Mammary epithelial cell (primary cell): ENCODE measurements around the gene OR6B3.

Experiments
- CTCF ChIP-seq, 2 donors: IDR thresholded peaks in 1 of 2; conservative IDR thresholded peaks in 1 of 2; 2 replicates each; pipeline ENCODE4 v1.5.1; 2011 to 2012; ENCODE audit warnings: inconsistent platforms in 2 of 2, low read length in 2 of 2, mild to moderate bottlenecking in 2 of 2, control low read depth in 1 of 2, low read depth in 1 of 2; ENCODE audit not compliant: insufficient read depth in 1 of 2; ENCODE audit errors: extremely low read depth in 1 of 2
- EZH2 ChIP-seq: IDR thresholded peaks from 2 replicates; pipeline ENCODE4 v1.6.1; 2012; ENCODE audit warnings: low read length, inconsistent platforms, borderline replicate concordance

GRCh38 chr2:240030379-240031094 lies 22.8 kb downstream of the OR6B3 start, which contains the start of gene OR6B2:
- TF ChIP-seq CTCF (conservative IDR thresholded peaks at IDR 0.05 in 1 of 2, IDR thresholded peaks at IDR 0.05 in 1 of 2; ENCODE audit: extremely low read depth in 1 of 2, insufficient read depth in 1 of 2, low read depth in 1 of 2, low read length in 2 of 2) (no peak), EZH2 (no peak)
